Activated CD8-positive, alpha-beta memory T cell treated with anti-CD3 and anti-CD28 coated beads, Interleukin-2, amount 50 U/mL, for 48 hours (primary cell): ENCODE results near the gene FOXP2.

Source experiments
- DNase-seq: peaks from one replicate; pipeline ENCODE4 v3.0.0-alpha.2; 2020

The FOXP2 gene

GRCh38 chr7:114740095-114740494 lies 325.5 kb downstream of the FOXP2 start:
- no peak for DNase-seq

DNA sequence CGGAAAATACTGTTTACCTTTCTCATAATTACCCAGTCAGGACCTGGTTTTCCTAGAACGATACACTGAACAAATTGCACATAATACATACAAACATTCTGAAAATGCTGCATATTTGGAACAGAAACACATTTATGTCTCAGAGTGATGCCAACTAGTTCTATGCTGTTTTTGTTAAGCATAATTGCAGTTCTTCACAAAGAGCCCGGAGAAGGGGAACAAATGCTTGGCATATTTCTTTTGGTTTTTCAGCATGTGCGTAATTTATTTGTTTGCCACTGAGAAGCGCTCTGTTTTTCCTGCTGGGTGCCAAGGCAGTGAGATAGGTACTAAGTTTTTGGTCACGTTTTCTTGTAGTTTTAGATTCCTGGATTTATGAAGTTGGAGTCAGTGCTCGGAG lies 326.3 kb downstream of the FOXP2 start:
- no peak for DNase-seq

GRCh38 chr7:114741911-114742310 lies 327.3 kb downstream of the FOXP2 start:
- no peak for DNase-seq
